Stimulated activated CD4-positive, alpha-beta T cell treated with anti-CD3 and anti-CD28 coated beads, Interleukin-2, amount 100 ng/mL, for 24 hours (primary cell): ENCODE measurements around the gene HOXB9.

Experiments used
- DNase-seq, 2 donors: peaks; one replicate each; pipeline ENCODE4 v3.0.0-alpha.2; 2020

HOXB9 gene

DNA sequence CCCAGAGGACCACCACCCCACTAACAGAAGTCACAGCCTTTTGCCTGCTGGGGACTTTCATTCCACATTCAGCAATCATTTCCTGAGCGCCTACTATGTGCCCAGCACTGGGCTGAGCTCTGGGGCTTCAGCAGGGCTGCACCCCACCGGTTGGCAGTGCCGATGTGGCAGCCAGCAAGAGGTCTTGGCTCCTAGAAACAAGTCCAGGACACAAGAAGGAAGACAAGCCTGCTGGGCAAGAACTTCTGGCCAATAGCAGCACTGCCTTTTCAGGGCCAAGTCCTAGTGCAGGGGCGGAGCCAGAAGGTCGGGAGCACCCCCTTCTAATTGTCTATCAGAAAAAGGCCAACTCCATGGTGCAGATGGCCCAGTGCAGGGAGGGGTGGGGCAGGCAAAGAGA is 13.0 kb upstream of the HOXB9 start:
- DNase-seq = no peak

DNA sequence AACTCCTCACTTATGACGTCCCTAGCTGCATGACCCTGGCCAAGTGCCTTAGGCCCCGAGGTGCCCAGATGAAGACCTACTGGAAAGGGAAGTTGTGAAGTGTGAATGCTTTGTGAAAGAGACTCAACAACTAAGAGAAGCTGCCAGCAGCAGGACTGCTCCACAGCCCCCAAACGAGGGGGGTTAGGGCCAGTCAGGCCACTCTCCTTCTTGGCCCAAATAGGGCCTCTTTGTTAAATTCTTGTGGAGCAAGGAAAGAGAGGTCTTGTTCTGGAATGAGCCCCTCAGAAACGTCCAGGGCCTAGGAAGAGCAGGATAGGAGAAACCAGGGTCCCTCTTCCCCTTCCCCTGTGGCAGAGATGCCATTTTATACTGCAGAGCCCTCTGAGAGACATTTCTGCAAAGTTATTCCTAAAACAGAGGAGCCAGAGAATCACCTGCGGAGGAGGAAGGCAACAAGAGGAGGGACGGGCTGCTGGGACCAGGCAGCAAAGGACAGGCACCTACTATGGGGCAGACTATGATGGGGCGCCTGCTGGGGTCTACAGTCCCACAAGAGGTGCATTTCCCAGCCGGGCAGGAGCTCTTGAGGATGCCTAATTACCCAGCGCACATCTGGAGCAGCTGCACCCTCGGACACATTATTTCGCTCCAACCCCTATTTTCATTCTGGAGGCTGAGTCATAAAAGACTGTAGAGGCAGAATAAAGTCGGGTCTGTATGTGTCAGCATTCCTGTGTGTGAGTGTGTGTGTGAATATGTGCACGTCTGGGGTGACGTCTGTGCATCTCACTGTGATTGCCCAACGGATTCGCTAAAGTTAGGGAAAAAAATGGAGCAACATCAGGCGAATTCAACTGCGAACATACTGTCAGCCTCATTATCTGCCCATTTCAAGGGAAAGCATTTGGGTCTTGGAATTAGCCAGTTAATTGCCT is 11.4 kb upstream of the HOXB9 start:
- no peak for DNase-seq

DNA sequence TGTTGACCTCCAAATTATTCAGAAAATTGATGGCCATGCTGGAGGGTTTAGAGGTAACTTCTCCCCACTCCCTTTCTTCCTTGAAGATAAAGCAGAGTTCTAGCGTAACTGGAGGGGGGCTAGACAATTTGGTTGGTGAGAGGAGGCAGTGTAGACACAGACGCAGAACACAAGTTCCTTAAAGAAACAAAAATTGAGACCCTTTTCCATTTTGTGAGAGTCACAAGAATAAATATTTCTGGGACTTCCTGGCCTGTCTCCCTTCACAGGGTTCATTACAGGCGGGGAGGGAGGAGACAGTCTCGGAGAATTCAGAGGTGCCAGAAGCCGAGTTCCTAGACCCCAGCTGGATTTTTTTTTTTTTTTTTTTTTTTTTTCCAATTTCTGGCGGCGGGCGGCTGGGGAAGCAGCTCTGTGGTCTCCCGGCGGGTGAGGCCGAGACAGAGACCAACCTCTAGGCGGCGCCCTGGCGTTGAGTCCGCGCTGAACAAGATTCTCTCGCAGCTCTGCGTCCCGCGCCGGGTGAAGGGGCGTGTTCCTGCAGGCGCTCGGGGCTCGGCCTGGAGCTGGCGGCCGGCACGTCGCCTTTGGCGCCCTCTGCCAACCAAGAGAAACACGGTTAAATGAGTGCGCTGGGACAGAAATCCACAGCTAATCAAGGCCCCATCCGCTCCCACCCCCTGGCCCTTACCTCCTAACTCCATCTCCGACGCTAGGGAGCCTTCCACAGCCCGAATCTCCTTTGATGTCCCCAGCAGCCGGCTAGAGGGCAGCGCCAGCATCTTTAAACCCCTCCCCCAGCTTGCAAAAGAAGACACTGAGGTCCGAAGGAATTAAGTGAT is 10.2 kb upstream of the HOXB9 start:
- peak; percentile 78 to 89 for DNase-seq

DNA sequence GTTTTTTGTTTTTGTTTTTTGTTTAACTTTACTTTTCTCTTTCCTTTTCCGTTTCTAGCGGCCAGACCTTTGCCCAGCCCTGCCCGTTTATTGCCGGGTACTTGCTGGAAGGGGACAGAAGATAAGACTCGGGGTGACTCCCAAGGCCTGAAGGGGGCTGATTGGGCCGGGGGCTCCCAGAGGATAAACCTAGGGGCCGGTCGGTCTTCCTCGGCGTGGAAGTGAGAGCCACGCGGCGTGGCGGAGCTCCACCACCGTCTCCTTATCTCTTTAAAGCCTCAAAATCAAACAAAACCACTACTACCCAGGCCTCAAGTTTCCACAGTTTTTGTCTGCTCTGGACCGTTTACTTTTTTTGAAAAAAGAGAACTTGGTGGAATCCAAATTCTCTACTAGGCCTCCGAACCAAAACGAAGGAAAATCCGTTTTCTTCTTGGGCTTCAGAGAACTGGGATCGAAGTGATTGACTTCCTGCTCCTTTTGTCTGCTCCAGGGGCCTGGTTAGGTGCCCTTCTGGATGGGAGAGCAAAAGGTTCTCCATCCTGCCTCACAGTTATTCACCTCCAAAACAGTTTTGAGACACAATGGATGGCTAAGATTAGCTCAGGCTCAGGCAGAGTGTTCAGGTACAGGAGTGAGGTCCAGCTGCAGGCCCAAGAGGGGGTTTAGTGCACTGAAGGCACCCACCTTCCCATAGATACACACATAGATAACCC is 8.5 kb upstream of the HOXB9 start:
- DNase-seq = no peak

DNA sequence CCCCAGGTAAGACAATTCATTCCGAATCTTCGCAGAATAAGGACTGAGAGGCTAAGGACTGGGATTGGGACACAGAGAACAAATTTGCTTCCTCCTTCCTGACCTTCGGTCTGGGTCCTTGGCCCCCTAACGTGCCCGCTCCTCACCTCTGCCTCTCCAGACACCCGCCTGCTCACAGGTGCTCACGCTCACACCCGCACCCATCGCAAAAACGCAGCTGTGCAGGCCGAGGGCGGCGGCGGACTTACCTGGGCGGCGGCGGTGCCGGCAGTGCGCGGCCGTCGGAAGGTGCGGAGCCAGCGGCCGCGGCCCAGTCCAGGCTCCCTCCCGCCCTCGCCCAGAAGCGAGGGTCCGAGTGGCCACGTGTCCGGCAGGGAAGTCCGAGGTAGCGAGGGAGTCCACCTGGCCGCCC is 7.1 kb upstream of the HOXB9 start:
- DNase-seq = no peak

DNA sequence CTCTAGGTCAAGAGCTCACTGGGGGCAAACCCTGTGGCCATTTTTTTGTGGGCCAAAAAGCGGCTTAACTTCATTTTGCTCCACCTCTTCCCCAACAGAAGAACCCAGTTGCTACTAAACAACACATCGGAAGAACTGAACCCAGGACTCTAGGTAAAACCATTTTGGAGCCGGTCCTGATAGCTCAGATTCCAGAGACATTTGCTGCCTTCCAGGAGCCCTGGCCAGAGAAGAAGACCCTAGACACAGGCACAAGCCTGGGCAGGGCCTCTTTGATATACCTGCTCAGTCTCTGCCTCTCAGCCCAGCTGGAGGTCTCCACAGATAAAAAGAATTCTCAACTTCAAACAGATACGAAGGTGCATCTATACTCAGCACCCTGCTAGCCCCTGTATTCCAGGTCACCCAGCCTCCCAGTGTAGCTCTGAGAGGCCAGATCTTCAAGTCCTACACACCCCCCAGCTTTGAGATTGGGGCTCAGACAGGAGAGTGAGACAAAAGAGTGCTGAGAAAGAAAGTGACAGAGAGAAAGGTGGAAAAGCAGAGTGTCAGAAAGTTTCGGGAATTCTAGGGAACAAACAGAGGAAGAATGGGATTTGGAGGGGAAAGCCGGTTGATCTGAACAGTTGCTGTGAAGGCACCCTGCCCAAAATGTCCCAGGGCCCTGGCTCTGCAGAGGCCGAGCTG is 6.6 kb upstream of the HOXB9 start:
- DNase-seq = no peak

DNA sequence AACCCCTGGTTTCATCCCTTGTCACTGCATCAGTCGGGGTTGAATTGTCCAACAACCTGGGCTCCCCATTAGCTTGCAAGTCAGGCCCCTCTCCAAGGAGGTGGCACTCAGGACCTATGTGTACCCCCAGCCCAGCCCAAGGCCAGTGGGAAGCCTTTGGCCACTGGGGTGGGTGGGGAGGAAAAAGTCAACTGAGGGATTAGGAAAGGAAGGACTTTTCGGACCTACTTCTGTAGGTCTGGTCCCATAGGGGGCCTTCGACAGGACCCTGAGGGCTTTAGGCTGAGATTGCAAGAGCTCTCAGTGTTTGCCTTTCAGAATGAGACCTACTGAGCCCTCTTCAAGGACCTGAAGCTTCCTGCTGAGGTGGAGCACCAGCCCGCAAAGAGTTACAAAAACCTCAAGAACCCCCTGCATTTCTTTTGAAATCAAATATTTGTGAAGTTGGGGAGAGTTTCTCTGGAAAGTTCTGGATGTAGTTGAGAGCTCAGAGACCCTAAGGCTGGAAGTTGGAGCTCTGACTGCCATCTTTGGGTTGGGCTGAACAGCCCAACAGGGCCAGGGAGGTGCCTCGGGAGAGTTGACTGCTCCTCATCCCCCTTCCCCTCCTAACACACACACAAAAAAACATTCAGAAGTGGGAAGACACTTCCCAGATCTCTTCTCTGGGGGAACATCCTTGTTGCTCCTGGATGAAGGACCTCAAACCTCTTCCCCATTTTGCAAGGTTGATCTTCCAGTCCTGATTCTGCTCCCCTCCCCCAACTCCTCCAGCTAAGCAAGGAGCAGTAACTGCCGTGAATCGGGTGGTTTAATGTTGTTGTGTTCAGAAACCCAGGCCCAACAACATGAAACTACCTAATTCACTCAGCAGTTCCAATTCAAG is 5.8 kb upstream of the HOXB9 start:
- no peak for DNase-seq

DNA sequence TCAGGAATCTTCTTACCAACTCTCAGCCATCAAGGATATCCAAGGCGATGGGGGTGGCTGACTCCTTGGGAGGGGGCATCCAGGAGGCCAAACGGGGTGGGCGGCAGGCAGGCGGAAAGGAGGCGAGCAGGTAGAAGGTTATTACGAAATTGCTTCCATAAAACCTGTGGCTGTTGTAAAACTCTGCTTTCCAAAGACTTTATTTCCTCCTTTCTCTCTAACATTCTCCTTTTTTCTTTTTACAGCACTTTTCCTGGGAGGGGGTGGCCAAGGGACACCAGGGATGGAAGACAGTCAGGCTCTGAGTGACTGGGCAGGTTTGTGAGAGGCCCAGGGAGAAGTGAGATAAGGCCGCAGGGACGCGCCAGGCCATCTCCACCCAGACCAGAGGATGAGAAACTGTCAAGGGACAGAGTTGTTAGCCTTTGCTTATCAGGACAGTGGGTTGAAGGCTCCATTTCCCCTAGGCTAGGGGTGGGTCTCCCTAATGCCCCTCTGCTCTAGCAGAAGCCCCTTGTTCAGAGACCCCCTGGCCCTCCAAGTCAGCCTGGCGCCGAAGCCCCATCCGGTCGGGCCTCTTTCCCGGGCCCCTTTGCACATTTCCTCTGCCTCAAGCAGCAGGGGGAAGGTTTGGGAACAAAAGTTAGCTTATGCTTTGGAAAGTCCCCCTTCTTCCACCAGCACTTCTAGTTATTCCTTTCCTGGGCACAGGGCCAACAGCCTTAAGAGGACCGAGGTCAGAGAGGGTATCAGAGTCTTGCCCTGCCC is 5.0 kb upstream of the HOXB9 start:
- no peak for DNase-seq

DNA sequence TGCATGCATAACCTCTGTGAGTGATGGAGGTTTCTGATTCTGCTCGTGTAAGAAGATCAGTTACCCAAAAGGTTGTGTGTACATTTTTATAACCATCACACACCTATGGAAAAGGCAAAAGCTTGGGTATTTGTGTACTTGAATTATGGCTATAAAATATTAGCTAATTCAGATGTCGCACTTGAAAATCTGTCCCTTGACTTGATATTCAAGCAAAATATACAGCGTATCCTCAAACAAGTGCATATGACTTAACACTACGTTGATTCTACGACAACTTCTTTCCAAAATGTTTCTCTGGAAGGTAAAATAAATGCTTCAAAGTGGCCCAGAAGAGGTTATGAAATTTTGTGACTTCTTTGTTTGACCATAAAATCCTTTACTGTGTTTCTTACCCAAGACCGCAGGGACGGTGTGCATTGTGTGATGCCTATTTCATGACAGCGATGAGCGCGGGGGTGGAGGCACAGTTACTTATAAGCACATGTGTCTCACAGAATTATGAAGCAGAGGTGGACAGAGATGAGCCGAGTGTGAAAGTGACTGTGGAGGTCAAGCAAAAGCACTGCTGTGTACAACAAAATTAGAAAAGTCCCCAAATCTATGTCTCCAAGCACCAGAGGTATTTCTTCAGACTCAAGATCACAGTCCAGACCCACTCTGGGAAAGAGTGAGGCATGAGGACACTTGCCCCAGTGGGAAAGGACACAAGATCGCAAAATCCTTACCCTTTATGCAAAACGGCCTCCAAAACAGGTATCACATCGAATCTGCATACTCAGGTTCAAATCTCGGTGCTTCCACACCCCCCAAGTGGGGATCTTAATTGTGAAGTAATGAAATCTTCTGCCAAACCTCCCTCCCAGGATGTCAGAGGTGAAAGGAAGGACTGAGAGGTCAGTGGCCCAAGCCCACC is 4.1 kb upstream of the HOXB9 start:
- DNase-seq = no peak

DNA sequence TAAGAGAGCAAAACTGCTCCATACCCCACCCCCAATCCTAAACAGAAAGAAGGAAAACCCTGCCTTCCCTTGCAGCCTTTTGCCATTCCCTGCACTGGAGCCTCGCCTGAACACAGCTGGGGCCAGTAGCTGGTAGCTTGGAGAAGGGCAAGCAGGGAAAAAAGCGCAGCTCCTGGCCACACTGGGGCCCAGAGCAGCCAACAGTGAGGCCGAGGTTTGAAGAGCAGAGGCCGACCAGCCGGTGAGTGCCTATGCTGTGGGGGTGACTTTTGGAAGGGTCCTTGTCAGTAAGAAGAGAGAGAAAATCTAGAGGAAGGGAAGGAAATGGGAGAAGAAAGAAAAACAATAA is 3.2 kb upstream of the HOXB9 start:
- DNase-seq = no peak

DNA sequence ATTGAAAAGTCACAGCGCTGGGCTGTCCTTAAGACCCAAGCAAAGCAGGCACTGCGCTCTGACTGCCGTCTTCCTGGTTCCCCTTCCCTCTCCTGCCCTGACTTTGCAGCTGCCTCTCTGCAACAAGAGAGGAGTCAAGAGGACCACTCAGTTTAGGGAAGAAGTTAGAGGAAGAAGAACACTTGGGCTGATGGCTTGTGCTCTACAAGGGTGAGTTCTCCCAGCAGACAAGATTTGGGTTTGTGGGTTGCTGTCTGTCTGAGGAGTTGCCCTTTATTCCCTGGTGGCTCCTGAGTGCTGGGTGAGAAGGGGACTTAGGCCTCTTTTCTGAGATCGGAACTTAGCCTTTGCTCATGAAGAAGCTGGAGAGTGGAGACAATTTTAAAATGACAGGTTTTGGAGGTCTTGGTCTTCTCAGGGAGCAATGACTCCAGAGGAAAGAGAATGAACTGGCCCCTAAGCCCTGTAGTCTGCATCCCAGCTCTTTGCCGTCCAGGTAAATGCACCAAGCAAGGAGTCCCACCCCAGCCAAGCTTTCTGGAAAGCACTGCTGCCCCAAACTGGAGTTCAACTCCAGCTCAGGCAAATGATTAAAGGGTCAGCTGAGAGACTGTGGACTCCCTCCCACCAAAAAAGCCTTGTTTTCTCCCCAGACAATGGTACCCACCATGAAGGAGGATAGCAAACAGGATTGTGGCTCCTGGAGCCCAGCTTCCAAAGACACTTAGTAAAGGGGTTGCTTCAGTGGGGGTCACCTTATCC is 2.7 kb upstream of the HOXB9 start:
- DNase-seq = no peak

DNA sequence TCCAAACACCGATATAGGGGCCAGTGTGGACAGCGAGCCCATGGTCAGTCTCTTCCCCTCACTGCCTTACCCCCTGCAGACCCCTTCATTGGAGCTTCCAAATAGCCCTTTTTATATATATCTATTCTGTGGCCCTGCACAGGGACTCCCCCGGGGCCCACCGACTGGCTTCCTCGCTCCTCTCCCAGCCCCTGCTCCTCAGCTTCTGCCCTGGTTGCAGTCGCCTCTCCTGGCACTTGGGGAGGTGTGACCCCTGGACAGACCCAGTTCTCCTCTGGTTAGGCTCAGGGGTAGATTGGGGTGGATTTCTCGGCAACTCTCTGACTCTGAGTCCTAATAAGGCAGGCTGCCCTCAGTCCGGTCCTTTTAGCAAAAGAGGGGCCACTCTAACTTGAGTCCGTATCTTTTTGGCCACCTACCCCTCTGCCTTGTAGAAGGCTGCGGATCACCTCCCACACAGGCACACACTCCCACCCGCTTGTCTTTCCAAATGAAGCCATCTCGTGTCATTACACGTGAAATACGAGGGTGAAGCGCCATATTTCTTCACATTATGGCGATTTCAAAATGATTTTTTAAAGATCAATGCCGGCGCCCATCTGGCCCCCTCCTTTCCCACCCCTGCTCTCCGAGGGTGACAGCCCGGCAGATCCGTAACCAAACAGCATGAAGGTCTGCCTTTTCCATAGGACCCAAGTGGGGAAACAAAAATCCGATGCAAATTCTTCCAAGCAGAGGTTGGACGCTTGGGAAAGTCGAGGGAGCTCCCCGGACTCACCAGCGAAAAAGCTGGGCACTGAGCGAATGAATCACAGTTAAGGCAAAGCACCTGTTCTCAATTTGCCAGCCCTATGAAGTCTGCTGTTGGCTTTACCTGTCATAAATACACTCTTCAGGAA is 1.7 kb upstream of the HOXB9 start:
- DNase-seq = no peak

DNA sequence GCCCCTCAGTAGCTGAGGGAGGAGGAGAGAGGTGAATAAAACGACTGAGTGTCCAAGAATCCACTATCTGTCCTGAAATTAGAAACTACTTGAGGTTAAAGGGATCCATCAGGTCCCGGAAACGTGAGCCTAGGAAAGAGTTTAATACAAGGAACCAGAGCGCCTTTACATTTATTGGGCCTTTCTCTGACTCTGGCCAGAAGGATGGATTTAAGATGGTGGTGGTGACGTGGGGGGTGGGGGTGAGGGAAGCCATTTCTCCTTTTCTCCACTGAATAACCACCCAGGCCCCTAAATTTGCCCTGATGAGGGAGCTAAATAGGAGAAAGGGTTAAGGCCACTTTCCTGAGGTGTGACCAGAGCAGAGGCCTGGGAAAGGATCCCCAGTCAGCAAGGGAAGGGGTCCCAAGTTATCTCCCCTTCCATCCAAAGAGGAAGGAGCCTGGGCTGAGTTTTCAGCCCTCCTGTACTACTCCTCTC is 1.0 kb upstream of the HOXB9 start:
- no peak for DNase-seq

DNA sequence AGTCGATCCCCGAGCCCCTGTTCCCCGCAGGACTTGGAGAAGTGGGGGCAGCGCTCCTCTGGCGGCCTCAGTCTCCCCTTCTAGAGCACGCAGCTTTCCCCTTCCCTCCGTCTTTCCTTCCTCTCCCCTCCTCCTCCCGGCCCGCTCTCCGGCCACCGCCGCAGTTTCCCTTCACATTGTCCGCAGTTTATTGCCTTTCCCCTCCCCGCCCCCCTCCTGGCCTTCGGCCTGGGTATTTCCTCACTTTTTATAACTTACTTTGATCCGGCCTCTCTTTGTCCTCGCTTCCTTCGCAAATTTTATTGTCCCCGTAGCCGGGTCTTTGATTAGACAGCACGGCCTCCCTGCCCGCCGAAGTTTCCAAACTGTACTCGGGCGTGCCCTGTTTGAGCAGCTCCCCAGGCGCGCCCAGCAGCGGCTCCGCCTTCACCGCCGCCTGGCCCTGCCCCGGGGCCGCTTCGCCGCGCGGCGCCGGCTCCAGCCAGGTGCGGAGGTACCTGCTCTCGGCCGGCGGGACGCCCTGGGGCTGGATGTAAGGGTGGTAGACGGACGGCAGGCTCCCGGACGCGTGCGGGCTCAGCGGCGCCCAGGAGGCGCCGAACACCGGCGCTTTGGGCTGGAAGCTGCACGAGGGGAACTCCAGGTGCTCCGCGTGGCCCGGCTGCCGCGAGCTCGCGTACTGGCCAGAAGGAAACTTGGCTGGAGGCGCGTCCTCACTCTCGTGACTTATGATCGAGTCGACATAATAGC is 488 bp downstream of the HOXB9 start:
- peak; percentile 55 to 58 for DNase-seq

DNA sequence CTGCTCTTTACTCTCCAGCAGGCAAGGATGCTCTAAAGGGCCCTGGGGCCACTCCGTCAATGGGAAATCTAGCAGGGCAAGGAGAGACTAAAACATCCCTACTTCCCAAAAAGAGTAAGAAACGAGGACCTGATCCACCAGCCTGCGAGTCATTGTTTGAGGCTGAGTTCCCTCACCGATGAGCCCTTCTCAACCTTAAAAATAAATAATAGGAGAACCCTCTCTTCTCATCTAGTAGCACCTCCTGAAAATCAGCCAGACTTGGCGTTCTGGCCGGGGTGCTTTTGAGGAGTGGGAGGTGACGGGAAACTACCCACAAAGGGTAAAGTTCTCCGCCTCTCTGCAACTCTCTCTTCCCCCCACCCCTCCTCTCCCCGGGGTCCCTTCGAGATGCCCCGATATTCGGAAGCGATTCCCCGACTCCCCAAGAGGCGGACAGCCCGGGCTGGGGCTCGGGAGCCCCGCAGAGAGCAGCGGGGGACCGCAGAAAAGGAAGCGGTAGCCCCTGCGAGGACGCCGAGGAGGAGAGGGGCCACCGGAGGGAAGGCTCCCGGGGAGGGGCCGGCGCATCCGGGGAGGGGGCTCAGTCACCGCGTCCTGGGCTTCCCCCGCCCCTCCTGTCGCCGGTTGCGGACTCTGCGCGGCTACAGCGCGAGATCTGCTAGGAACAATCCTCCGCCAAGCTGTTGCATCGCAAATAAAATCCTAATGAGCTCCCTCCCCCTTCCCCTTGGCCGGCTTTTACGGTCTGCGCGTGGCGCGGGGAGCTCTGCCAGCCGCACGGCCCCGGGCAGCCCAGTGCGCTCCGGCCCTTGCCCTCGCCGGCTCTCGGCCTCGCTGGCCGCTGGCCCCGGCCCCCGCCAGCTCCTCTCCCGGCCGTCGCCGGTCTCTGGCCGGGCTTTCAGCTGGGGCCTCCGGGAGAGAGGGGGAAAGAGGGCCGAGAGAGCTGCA is 1.3 kb downstream of the HOXB9 start:
- no peak for DNase-seq

DNA sequence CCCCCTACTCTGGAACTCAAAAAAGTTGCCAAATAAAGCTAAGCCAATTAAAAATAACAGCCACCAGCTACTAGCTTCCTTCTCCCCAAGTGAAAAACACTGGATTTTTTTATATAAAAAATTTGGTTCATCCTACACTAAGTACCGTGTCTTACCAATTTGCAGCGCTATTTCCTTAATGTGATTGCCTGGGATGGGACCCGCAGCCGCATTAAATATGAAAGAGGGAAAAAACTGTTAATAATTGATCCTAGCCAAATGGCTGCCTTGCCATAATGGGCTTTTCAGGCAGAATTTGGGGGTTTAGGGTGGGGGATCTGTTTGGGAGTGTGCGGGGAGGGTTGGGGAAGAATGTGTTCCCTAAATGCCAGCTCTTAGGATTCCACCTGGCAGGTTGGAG is 2.0 kb downstream of the HOXB9 start:
- DNase-seq = no peak
